IMR-90 (cell line): Measurements from ENCODE around the gene PRR5. TPM values are rescaled to one million over a fixed set of nuclear protein-coding genes. Genes with fewer than 3 reads are reported as not detected.

Source experiments
- ATAC-seq: fragments of 200-7000 bp; cut with Tn5 transposase; 2 replicates; pipeline ENCODE4 v1.9.1; 2020; ENCODE audit warnings: low read depth, mild to moderate bottlenecking, moderate library complexity
- BruUV-seq: library from RNA; stranded (reverse); fragments of 400-500 nt; replicated peaks from 2 replicates; lab custom pipeline; 2021; lab: Mats Ljungman, UMichigan
- CTCF ChIA-PET: fragments of 300-600 bp; formaldehyde crosslinking; extraction: SDS; loops from one replicate; lab custom pipeline; 2021; ENCODE audit warnings: antibody characterized with exemption; lab: Yijun Ruan, JAX
- POLR2A ChIA-PET: fragments of 300-600 bp; sonication (Branson Sonifier 250); formaldehyde crosslinking; loops from one replicate; lab custom pipeline; 2022; ENCODE audit warnings: antibody characterized with exemption; ENCODE audit not compliant: unreplicated experiment; lab: Charles Lee
- DNase-seq: peaks from one replicate; pipeline ENCODE4 v3.0.0; 2013
- H2AFZ ChIP-seq: replicated peaks from 2 replicates; pipeline ENCODE3; 2013; ENCODE audit warnings: low read length, mild to moderate bottlenecking; ENCODE audit not compliant: poor library complexity
- H2AK5ac ChIP-seq: 2 replicates; pipeline ENCODE4 v1.6.1; 2013; ENCODE audit warnings: low read depth, low read length, inconsistent platforms
- H2AK9ac ChIP-seq: replicated peaks from 2 replicates; pipeline ENCODE3; 2013; ENCODE audit warnings: mild to moderate bottlenecking, low read depth, low read length, moderate library complexity; ENCODE audit not compliant: poor library complexity
- H2BK120ac ChIP-seq: 2 replicates; pipeline ENCODE4 v1.6.1; 2013; ENCODE audit warnings: low read depth, low read length, inconsistent platforms
- H2BK15ac ChIP-seq: 3 replicates; pipeline ENCODE4 v1.6.1; 2013; ENCODE audit warnings: low read depth, low read length, inconsistent platforms
- H2BK20ac ChIP-seq: 2 replicates; pipeline ENCODE4 v1.6.1; 2013; ENCODE audit warnings: low read depth, mild to moderate bottlenecking, inconsistent platforms, low read length, moderate library complexity
- H2BK5ac ChIP-seq: 2 replicates; pipeline ENCODE4 v1.6.1; 2013; ENCODE audit warnings: mild to moderate bottlenecking, low read depth, low read length, inconsistent platforms; ENCODE audit not compliant: poor library complexity, severe bottlenecking
- H3K14ac ChIP-seq: replicated peaks from 2 replicates; pipeline ENCODE4 v1.6.1; 2013; ENCODE audit warnings: low read depth, low read length, inconsistent platforms
- H3K18ac ChIP-seq: 2 replicates; pipeline ENCODE4 v1.6.1; 2013; ENCODE audit warnings: low read depth, low read length, control low read depth
- H3K23ac ChIP-seq: 2 replicates; pipeline ENCODE4 v1.6.1; 2013; ENCODE audit warnings: low read depth, low read length, inconsistent platforms
- H3K27ac ChIP-seq: 2 replicates; pipeline ENCODE4 v1.5.1; 2013; ENCODE audit warnings: mild to moderate bottlenecking, control low read depth, low read length; ENCODE audit not compliant: insufficient read depth
- H3K27me3 ChIP-seq: 2 replicates; pipeline ENCODE4 v1.6.1; 2013; ENCODE audit warnings: low read length; ENCODE audit not compliant: control insufficient read depth, insufficient read depth
- H3K36me3 ChIP-seq: 2 replicates; pipeline ENCODE4 v1.6.1; 2013; ENCODE audit warnings: low read length, mixed read lengths; ENCODE audit not compliant: control insufficient read depth, insufficient read depth
- H3K4ac ChIP-seq: 2 replicates; pipeline ENCODE4 v1.6.1; 2013; ENCODE audit warnings: low read depth, low read length, inconsistent platforms
- H3K4me1 ChIP-seq: 2 replicates; pipeline ENCODE4 v1.6.1; 2013; ENCODE audit warnings: low read length, mixed read lengths; ENCODE audit not compliant: control insufficient read depth, insufficient read depth
- H3K4me2 ChIP-seq: 2 replicates; pipeline ENCODE4 v1.6.1; 2013; ENCODE audit warnings: low read depth, mild to moderate bottlenecking, control low read depth, low read length, moderate library complexity
- H3K4me3 ChIP-seq: 2 replicates; pipeline ENCODE4 v1.5.1; 2013; ENCODE audit warnings: low read depth, mild to moderate bottlenecking, control low read depth, low read length, moderate library complexity; ENCODE audit not compliant: insufficient read depth
- H3K56ac ChIP-seq: 2 replicates; pipeline ENCODE4 v1.6.1; 2013; ENCODE audit warnings: low read length, inconsistent platforms; ENCODE audit not compliant: insufficient read depth; ENCODE audit errors: extremely low read depth
- H3K79me1 ChIP-seq, 2 experiments: 2 replicates each; pipeline ENCODE4 v1.6.1; 2013; ENCODE audit warnings: low read length in 2 of 2, inconsistent platforms in 1 of 2, low read depth in 1 of 2
- H3K9ac ChIP-seq: 2 replicates; pipeline ENCODE4 v1.6.1; 2013; ENCODE audit warnings: low read depth, low read length, control low read depth
- H3K9me1 ChIP-seq: 2 replicates; pipeline ENCODE4 v1.6.1; 2013; ENCODE audit warnings: low read length, inconsistent platforms; ENCODE audit not compliant: insufficient read depth
- H3K9me3 ChIP-seq: 2 replicates; pipeline ENCODE4 v1.6.1; 2013; ENCODE audit warnings: low read length; ENCODE audit not compliant: control insufficient read depth, insufficient read depth
- H4K20me1 ChIP-seq: 2 replicates; pipeline ENCODE4 v1.6.1; 2013; ENCODE audit warnings: low read length, inconsistent platforms; ENCODE audit not compliant: insufficient read depth
- H4K5ac ChIP-seq: 2 replicates; pipeline ENCODE4 v1.6.1; 2013; ENCODE audit warnings: mild to moderate bottlenecking, low read depth, low read length, control low read depth
- H4K8ac ChIP-seq, 2 experiments: 2 replicates each; pipeline ENCODE4 v1.6.1; 2013; ENCODE audit warnings: low read depth in 2 of 2, low read length in 2 of 2, control low read depth in 1 of 2, inconsistent platforms in 1 of 2
- H4K91ac ChIP-seq: 2 replicates; pipeline ENCODE4 v1.6.1; 2013; ENCODE audit warnings: low read depth, low read length, inconsistent platforms; ENCODE audit not compliant: insufficient read depth
- BHLHE40 ChIP-seq: fragments of 150-350 bp; IDR thresholded peaks from 2 replicates; pipeline ENCODE4 v1.6.1; 2016; ENCODE audit warnings: mild to moderate bottlenecking, low read depth, low read length
- CEBPB ChIP-seq: IDR thresholded peaks from 2 replicates; pipeline ENCODE4 v1.6.1; 2012; ENCODE audit warnings: low read depth, low read length, improper control_type of control experiment
- CHD1 ChIP-seq: IDR thresholded peaks from 2 replicates; pipeline ENCODE4 v1.6.1; 2012; ENCODE audit warnings: low read depth, low read length, improper control_type of control experiment
- CTCF ChIP-seq: conservative IDR thresholded peaks from 2 replicates; pipeline ENCODE4 v1.5.1; 2012; ENCODE audit warnings: mild to moderate bottlenecking, low read depth, low read length, improper control_type of control experiment
- ELK1 ChIP-seq: fragments of 150-350 bp; IDR thresholded peaks from 2 replicates; pipeline ENCODE4 v1.6.1; 2016; ENCODE audit warnings: low read depth, mild to moderate bottlenecking, low read length, moderate library complexity, borderline replicate concordance
- FOS ChIP-seq: fragments of 150-350 bp; IDR thresholded peaks from 2 replicates; pipeline ENCODE4 v1.6.1; 2016; ENCODE audit warnings: low read depth, low read length
- MAFK ChIP-seq: IDR thresholded peaks from 2 replicates; pipeline ENCODE4 v1.6.1; 2012; ENCODE audit warnings: low read depth, low read length, improper control_type of control experiment
- MAZ ChIP-seq: IDR thresholded peaks from 2 replicates; pipeline ENCODE4 v1.6.1; 2012; ENCODE audit warnings: low read depth, mild to moderate bottlenecking, low read length, improper control_type of control experiment, moderate library complexity, borderline replicate concordance
- RAD21 ChIP-seq: IDR thresholded peaks from 2 replicates; pipeline ENCODE4 v1.6.1; 2012; ENCODE audit warnings: low read length, improper control_type of control experiment
- RCOR1 ChIP-seq: IDR thresholded peaks from 2 replicates; pipeline ENCODE4 v1.6.1; 2012; ENCODE audit warnings: mild to moderate bottlenecking, low read length, improper control_type of control experiment; ENCODE audit not compliant: insufficient replicate concordance
- SMC3 ChIP-seq: fragments of 150-350 bp; IDR thresholded peaks from 2 replicates; pipeline ENCODE4 v1.6.1; 2016; ENCODE audit warnings: low read depth, mild to moderate bottlenecking, antibody characterized with exemption, low read length, moderate library complexity
- WGBS, 2 experiments: methylation state at CpG; one replicate each; pipeline versions ENCODE4 v1.1.5 to v1.1.7; 2013; ENCODE audit warnings: missing lambda C conversion rate in 2 of 2; ENCODE audit not compliant: insufficient read length in 1 of 2; ENCODE audit errors: extremely low coverage in 2 of 2; 5-methylcytosine and 5-hydroxymethylcytosine counted together
- dilution Hi-C: fragments of 300-500 bp; cut with HindIII; formaldehyde crosslinking; loops from one replicate; pipeline ENCODE4 v1.14.3; 2018; ENCODE audit warnings: low sequenced_read_pairs; ENCODE audit not compliant: unreplicated experiment
- in situ Hi-C: fragments of 300-500 bp; cut with MboI; formaldehyde crosslinking; loops from 3 replicates; pipeline ENCODE4 v1.14.3; 2019; ENCODE audit warnings: low sequenced_read_pairs, inconsistent platforms, mixed read lengths
- intact Hi-C: fragments of 100-400 bp; cut with micrococcal nuclease; formaldehyde crosslinking; loops from 2 replicates; pipeline ENCODE4 v1.10.0; 2022
- polyA plus RNA-seq, 3 experiments: library from polyadenylated mRNA; depleted of rRNA; stranded (reverse); fragments of >200 nt; gene quantifications; 2 replicates each; pipeline ENCODE4 v1.2.3, GENCODE V29; 2012; ENCODE audit warnings: low replicate concordance in 1 of 3
- total RNA-seq: library from RNA; depleted of rRNA; stranded (reverse); fragments of >200 nt; gene quantifications from 2 replicates; pipeline ENCODE4 v1.2.3, GENCODE V29; 2012

The PRR5 gene
- total and polyA plus RNA-seq, 2 of the 4 experiments (the other 2 are of a cell fraction) = 8.1 to 24.3 TPM

- intact Hi-C loops (no loop called here), in situ Hi-C loops (no loop called here), dilution Hi-C loops (no loop called here)
- H4K8ac ChIP-seq = no peak overlapping the region
- no peak overlapping the region for H3K18ac ChIP-seq
- H3K4me2 ChIP-seq = no peak overlapping the region
- H4K20me1 ChIP-seq = no peaks in the 10 kb centered on the region
- ATAC-seq = no peak
- H3K4me3 ChIP-seq = no peak overlapping the region
- H2AFZ ChIP-seq = no peak overlapping the region
- BruUV-seq = no TSS peak
- H2BK5ac ChIP-seq = no peak overlapping the region
- POLR2A ChIA-PET = no interaction called here
- H3K4ac ChIP-seq = no peak overlapping the region
- no peak overlapping the region for H3K23ac ChIP-seq
- H2AK5ac ChIP-seq = no peak overlapping the region
- H3K9ac ChIP-seq = no peak overlapping the region
- H3K56ac ChIP-seq = no peak overlapping the region
- DNase-seq = no peak
- TF ChIP-seq CHD1 (no peak), MAFK (no peak), RAD21 (no peak), RCOR1 (no peak), CEBPB (no peak), FOS (no peak), SMC3 (no peak), CTCF (no peak), MAZ (no peak), BHLHE40 (no peak), ELK1 (no peak)
- peaks cover 5% of the 10 kb centered on the region for H3K9me3 ChIP-seq
- no peak overlapping the region for H2BK20ac ChIP-seq
- no peak overlapping the region for H2BK15ac ChIP-seq
- H3K14ac ChIP-seq = no peak overlapping the region
- H3K36me3 ChIP-seq = no peaks in the 10 kb centered on the region
- CTCF ChIA-PET = no interaction called here
- no peak overlapping the region for H2AK9ac ChIP-seq
- H4K5ac ChIP-seq = no peak overlapping the region
- H3K27ac ChIP-seq = no peak overlapping the region
- H3K27me3 ChIP-seq = peaks cover 3% of the 10 kb centered on the region; the same call in 1 of the 2 replicates
- no peak overlapping the region for H4K91ac ChIP-seq
- WGBS, 2 experiments = no CpG with 5 or more reads among the region's 5 CpGs
- H3K9me1 ChIP-seq = no peaks in the 10 kb centered on the region
- no peak overlapping the region for H2BK120ac ChIP-seq
- no peaks in the 10 kb centered on the region for H3K4me1 ChIP-seq
- no peaks in the 10 kb centered on the region for H3K79me1 ChIP-seq
Observed at GRCh38 chr22:44775862-44776261, 73.9 kb downstream of the PRR5 start.
